Measurements from ENCODE around the gene GALNT7.

DNA sequence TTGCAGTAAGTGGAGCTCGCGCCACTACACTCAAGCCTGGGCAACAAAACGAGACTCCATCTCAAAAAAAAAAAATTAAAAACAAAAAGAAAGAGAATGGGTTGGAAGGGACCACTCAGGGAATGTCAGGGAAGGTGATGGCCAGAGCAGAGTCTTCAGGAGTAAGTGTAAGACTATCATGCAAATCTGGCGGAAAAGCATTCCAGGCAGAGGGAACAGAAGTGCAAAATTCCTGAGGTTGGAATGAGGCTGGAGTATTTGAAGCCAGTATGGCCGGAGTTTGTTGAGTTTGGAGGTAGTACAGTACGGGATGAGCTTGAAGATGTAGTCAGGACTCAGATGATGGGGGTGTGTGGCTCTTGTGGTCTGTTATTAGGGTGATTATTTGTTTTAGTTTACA lies 7.4 kb downstream of the GALNT7 start:
- no peak for TF ChIP-seq CTCF (conservative IDR thresholded peaks at IDR 0.05; ENCODE audit: low read depth, low read length)
- no peak for TF ChIP-seq EZH2 (IDR thresholded peaks at IDR 0.05; ENCODE audit: low read length, unreplicated experiment)
- no peak for TF ChIP-seq EZH2phosphoT487 (IDR thresholded peaks at IDR 0.05; ENCODE audit: borderline replicate concordance, low read length)

Data from PC-3 (cell line).